Thyroid gland (tissue), 4 donors: Measurements from ENCODE around the gene UCN2.

Experiments used
- POLR2A ChIP-seq, 2 donors: fragments of 450-650 bp; IDR thresholded peaks; one replicate each; pipeline ENCODE4 v1.6.1; 2017; ENCODE audit warnings: antibody characterized with exemption in 2 of 2, mild to moderate bottlenecking in 2 of 2, moderate library complexity in 1 of 2
- TF ChIP-seq, protein P1 (sequence below), 6 experiments: fragments of 200-600 bp in 3 of 6; fragments of 450-650 bp in 3 of 6; sonication (generic) in 3 of 6; IDR thresholded peaks; one replicate each; pipeline ENCODE4 v1.5.1; 2016 to 2019; ENCODE audit warnings: antibody characterized with exemption in 6 of 6, mild to moderate bottlenecking in 2 of 6, inconsistent platforms in 1 of 6, moderate library complexity in 1 of 6

GRCh38 chr3:48528048-48528447 lies 35.5 kb downstream of the UCN2 start:
- TF ChIP-seq, protein P1, sequence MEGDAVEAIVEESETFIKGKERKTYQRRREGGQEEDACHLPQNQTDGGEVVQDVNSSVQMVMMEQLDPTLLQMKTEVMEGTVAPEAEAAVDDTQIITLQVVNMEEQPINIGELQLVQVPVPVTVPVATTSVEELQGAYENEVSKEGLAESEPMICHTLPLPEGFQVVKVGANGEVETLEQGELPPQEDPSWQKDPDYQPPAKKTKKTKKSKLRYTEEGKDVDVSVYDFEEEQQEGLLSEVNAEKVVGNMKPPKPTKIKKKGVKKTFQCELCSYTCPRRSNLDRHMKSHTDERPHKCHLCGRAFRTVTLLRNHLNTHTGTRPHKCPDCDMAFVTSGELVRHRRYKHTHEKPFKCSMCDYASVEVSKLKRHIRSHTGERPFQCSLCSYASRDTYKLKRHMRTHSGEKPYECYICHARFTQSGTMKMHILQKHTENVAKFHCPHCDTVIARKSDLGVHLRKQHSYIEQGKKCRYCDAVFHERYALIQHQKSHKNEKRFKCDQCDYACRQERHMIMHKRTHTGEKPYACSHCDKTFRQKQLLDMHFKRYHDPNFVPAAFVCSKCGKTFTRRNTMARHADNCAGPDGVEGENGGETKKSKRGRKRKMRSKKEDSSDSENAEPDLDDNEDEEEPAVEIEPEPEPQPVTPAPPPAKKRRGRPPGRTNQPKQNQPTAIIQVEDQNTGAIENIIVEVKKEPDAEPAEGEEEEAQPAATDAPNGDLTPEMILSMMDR (IDR thresholded peaks at IDR 0.05): no peak
- TF ChIP-seq POLR2A (IDR thresholded peaks at IDR 0.05): no peak
